ENCODE data around the gene SLC38A5. TPM values are rescaled to one million over a fixed set of nuclear protein-coding genes. Genes with fewer than 3 reads are reported as not detected.
"Not testable (repeated sequence)": the region's sequence is repeated elsewhere in the genome, so short reads cannot be mapped to it uniquely, and the experiment has no call there.

Gene SLC38A5
- total and polyA plus RNA-seq, 9 of the 15 experiments (the other 6 are each of a cell fraction or from before 2014, with no cell fraction given), result 9.3 to 228 (median 142) TPM

DNA sequence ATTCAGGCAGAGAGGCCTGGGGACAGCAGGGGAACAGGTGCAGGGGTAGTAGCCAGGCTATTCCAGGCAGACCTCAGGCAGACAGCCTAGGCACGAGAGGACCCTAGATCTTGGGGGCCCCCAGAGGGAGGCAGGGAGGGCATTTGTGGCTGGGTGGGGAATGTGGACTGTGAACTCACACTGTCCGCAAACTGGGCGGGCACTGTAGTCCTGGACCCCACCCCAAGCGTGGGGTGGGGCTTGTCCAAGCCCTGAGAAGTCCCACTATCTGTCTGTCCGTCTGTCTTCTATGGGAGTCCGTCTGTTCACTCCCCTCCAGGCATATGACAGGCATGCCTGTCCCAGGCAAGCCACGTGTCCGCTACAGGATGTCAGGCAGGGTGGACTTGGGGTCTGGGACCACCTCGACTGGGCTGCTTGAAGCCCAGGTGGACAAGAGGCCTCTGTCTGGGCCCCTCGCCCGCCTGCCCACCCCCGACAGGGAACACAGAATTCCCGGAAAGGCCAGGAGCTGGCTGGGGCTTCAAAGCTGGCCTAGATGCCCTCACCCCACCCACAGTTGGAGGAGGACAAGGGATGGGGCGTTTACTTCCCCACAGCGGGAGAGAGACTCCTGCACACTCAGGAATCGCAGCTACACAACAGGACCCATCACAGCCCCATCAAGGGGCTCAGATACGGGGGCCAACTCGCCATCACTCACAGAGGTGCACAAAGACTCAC is at the start of gene SLC38A5 (continued):
- TF ChIP-seq E2F6 (IDR thresholded peaks at IDR 0.05; ENCODE audit: borderline replicate concordance in 1 of 2, extremely low read depth in 1 of 2, insufficient read depth in 1 of 2, insufficient read length in 1 of 2, low read depth in 1 of 2, low read length in 1 of 2, poor library complexity in 1 of 2, severe bottlenecking in 1 of 2), result peak; percentile 34 to 65
- no peak for TF ChIP-seq ZNF778 (CRISPR knock-in tag; IDR thresholded peaks at IDR 0.05)

DNA sequence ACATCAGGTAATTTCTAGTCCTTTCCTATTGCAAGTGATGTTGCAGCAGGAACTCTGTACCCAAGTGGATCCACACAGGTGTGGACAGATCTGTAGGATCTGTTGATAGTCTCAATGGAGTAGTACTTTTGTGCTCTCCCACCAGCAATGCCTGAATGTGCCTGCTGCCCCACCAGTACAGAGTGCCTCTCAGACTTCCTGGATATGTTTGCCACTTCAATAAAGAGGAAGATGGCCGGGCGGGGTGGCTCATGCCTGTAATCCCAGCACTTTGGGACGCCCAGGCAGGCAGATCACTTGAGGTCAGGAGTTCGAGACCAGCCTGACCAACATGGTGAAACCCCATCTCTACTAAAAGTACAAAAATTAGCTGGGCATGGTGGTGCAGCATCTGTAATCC is 49.4 kb upstream of the SLC38A5 start:
- WGBS (ENCODE audit: insufficient coverage, low coverage, missing lambda C conversion rate), result 57% methylated on average over 4 of the region's 4 CpGs
- H2AFZ ChIP-seq (ENCODE audit: low read depth, low read length); in situ Hi-C loops (cut with MboI); CTCF ChIA-PET (ENCODE audit: low intra/inter-chr PET ratio); H4K20me1 ChIP-seq (replicated peaks; ENCODE audit: control insufficient read depth, insufficient read depth, low read length); H3K9me1 ChIP-seq (ENCODE audit: control insufficient read depth, insufficient read depth, low read length); FAIRE-seq; H3K4me2 ChIP-seq (ENCODE audit: insufficient read depth, low read length); H3K4me3 ChIP-seq; H3K9ac ChIP-seq (ENCODE audit: insufficient read depth in 1 of 2, low read depth in 2 of 2, low read length in 2 of 2); H3K27ac ChIP-seq (ENCODE audit: extremely low read depth, low read depth, low read length); intact Hi-C loops (cut with micrococcal nuclease); H3K27me3 ChIP-seq (ENCODE audit: control insufficient read depth in 2 of 2, insufficient read depth in 2 of 2, low read length in 2 of 2); POLR2A ChIA-PET; H3K9me3 ChIP-seq (replicated peaks; ENCODE audit: control insufficient read depth, insufficient read depth, low read depth, low read length); ATAC-seq; H3K36me3 ChIP-seq (ENCODE audit: control insufficient read depth, insufficient read depth, low read length); DNase-seq (ENCODE audit: extremely low read depth in 1 of 4, low spot score in 3 of 4); BruUV-seq (replicated peaks): not testable (repeated sequence)
- H3K79me2 ChIP-seq (ENCODE audit: control insufficient read depth, insufficient read depth, low read length), result peaks cover 23% of the 10 kb centered on the region
- H3K4me1 ChIP-seq (replicated peaks in 1 of 2; ENCODE audit: control insufficient read depth in 2 of 2, insufficient read depth in 2 of 2, low read length in 2 of 2), result peaks cover 9 to 17% of the 10 kb centered on the region in 2 experiments; a peak in 4 of 5 replicates

Measured in K562 (cell line).